HG03575 (cell line): ENCODE results near the gene LRRC42.
"Not testable (repeated sequence)": the region's sequence is repeated elsewhere in the genome, so short reads cannot be mapped to it uniquely, and the experiment has no call there.

Experiments used
- ATAC-seq: cut with Tn5 transposase; IDR thresholded peaks from one replicate; pipeline ENCODE4 v1.9.1; 2021; ENCODE audit not compliant: unreplicated experiment, insufficient number of reproducible peaks, low FRiP score; ENCODE audit errors: extremely low read depth

The LRRC42 gene

GRCh38 chr1:53999920-54000319, 53.8 kb downstream of the LRRC42 start:
- ATAC-seq: no peak

GRCh38 chr1:54001591-54001990, 55.4 kb downstream of the LRRC42 start:
- ATAC-seq: no peak

- ATAC-seq: no peak
Observed at GRCh38 chr1:54002544-54003248, 56.5 kb downstream of the LRRC42 start.

GRCh38 chr1:54003249-54003646, 57.1 kb downstream of the LRRC42 start:
- no peak for ATAC-seq

GRCh38 chr1:54003750-54004480, 57.8 kb downstream of the LRRC42 start:
- ATAC-seq: not testable (repeated sequence)

- ATAC-seq: no peak
Observed at GRCh38 chr1:54004481-54005049, 58.4 kb downstream of the LRRC42 start.

- no peak for ATAC-seq
Observed at GRCh38 chr1:54006508-54006907, 60.4 kb downstream of the LRRC42 start.

- ATAC-seq: no peak
Observed at GRCh38 chr1:54007613-54008012, 61.5 kb downstream of the LRRC42 start.

- no peak for ATAC-seq
Observed at GRCh38 chr1:54008876-54009275, 62.7 kb downstream of the LRRC42 start.

GRCh38 chr1:54009406-54009805, 63.3 kb downstream of the LRRC42 start:
- no peak for ATAC-seq

GRCh38 chr1:54010415-54011117, 64.4 kb downstream of the LRRC42 start:
- no peak for ATAC-seq

GRCh38 chr1:54011316-54012007, 65.3 kb downstream of the LRRC42 start:
- no peak for ATAC-seq

GRCh38 chr1:54012008-54012325, 65.8 kb downstream of the LRRC42 start:
- ATAC-seq: no peak

- ATAC-seq: no peak
Observed at GRCh38 chr1:54012863-54013262, 66.7 kb downstream of the LRRC42 start.

- no peak for ATAC-seq
Observed at GRCh38 chr1:54013393-54014008, 67.4 kb downstream of the LRRC42 start.

GRCh38 chr1:54014009-54014629, 68.0 kb downstream of the LRRC42 start:
- ATAC-seq: no peak

- ATAC-seq: no peak
Observed at GRCh38 chr1:54016343-54017282, 70.5 kb downstream of the LRRC42 start.
